CD14-positive monocyte (primary cell): ENCODE measurements around the gene LGALS4. TPM values are rescaled to one million over a fixed set of nuclear protein-coding genes. Genes with fewer than 3 reads are reported as not detected.

Experiments used
- DNase-seq, 3 donors: peaks; one replicate each; pipeline ENCODE4 v3.0.0-alpha.2; 2011 to 2022
- H2AFZ ChIP-seq: 2 replicates; pipeline ENCODE4 v1.6.0; 2012; ENCODE audit warnings: mild to moderate bottlenecking, low read depth, low read length, inconsistent platforms; ENCODE audit not compliant: insufficient read depth, poor library complexity, severe bottlenecking
- H3K27ac ChIP-seq, 2 donors: 1 replicate in 1 of 2; 2 replicates in 1 of 2; pipeline ENCODE4 v1.5.1; 2012 to 2013; ENCODE audit warnings: low read length in 2 of 2, control low read depth in 1 of 2, inconsistent platforms in 1 of 2, low read depth in 1 of 2, mild to moderate bottlenecking in 1 of 2
- H3K27me3 ChIP-seq, 2 donors: one replicate each; pipeline versions ENCODE4 v1.6.0 to v1.6.1; 2011 to 2013; ENCODE audit warnings: low read length in 2 of 2; ENCODE audit not compliant: control insufficient read depth in 2 of 2, insufficient read depth in 2 of 2
- H3K36me3 ChIP-seq, 2 donors: replicated peaks in 1 of 2; 1 replicate in 1 of 2; 2 replicates in 1 of 2; pipeline versions ENCODE4 v1.5.1 to v1.6.1; 2012 to 2013; ENCODE audit warnings: low read length in 2 of 2, control low read depth in 1 of 2, inconsistent platforms in 1 of 2, mild to moderate bottlenecking in 1 of 2; ENCODE audit not compliant: insufficient read depth in 2 of 2, control insufficient read depth in 1 of 2
- H3K4me1 ChIP-seq, 2 donors: 1 replicate in 1 of 2; 2 replicates in 1 of 2; pipeline versions ENCODE4 v1.5.1 to v1.6.1; 2012 to 2013; ENCODE audit warnings: low read length in 2 of 2, control low read depth in 1 of 2, inconsistent platforms in 1 of 2, mild to moderate bottlenecking in 1 of 2, moderate library complexity in 1 of 2; ENCODE audit not compliant: insufficient read depth in 2 of 2, control insufficient read depth in 1 of 2
- H3K4me2 ChIP-seq: replicated peaks from 2 replicates; pipeline ENCODE3; 2012; ENCODE audit warnings: low read length, moderate library complexity, mild to moderate bottlenecking; ENCODE audit not compliant: poor library complexity, severe bottlenecking; ENCODE audit errors: extremely low read depth
- H3K4me3 ChIP-seq, 3 experiments: fragments of 200-600 bp in 1 of 3; sonication (generic) in 1 of 3; replicated peaks in 1 of 3; 1 replicate in 2 of 3; 2 replicates in 1 of 3; pipeline ENCODE4 v1.5.1; 2011 to 2013; ENCODE audit warnings: low read length in 3 of 3, mild to moderate bottlenecking in 3 of 3, control low read depth in 2 of 3, low read depth in 2 of 3, inconsistent platforms in 1 of 3, moderate library complexity in 1 of 3
- H3K79me2 ChIP-seq: 2 replicates; pipeline ENCODE4 v1.6.0; 2012; ENCODE audit warnings: mild to moderate bottlenecking, control low read depth, inconsistent platforms, low read length, moderate library complexity; ENCODE audit not compliant: insufficient read depth
- H3K9ac ChIP-seq: 2 replicates; pipeline ENCODE4 v1.6.0; 2017; ENCODE audit warnings: low read length, mild to moderate bottlenecking; ENCODE audit not compliant: insufficient read depth, poor library complexity, severe bottlenecking
- H3K9me3 ChIP-seq, 2 donors: replicated peaks in 1 of 2; 1 replicate in 1 of 2; 2 replicates in 1 of 2; pipeline versions ENCODE4 v1.5.1 to v1.6.1; 2012 to 2013; ENCODE audit warnings: low read length in 2 of 2, control low read depth in 1 of 2; ENCODE audit not compliant: control insufficient read depth in 1 of 2, insufficient read depth in 1 of 2
- H4K20me1 ChIP-seq: 2 replicates; pipeline ENCODE4 v1.6.0; 2012; ENCODE audit warnings: mild to moderate bottlenecking, low read length, control low read depth, moderate library complexity; ENCODE audit not compliant: insufficient read depth
- H3K27ac Mint-ChIP-seq, 7 donors: one replicate each; pipeline ENCODE4 v1.8.0; 2020; ENCODE audit warnings: mild to moderate bottlenecking in 7 of 7, mixed read lengths in 7 of 7, moderate library complexity in 6 of 7, inconsistent platforms in 2 of 7
- H3K27me3 Mint-ChIP-seq, 3 donors: one replicate each; pipeline ENCODE4 v1.8.0; 2021 to 2022; ENCODE audit warnings: low read depth in 3 of 3, mild to moderate bottlenecking in 3 of 3, mixed read lengths in 3 of 3, moderate library complexity in 3 of 3, inconsistent platforms in 1 of 3
- H3K36me3 Mint-ChIP-seq, 2 donors: one replicate each; pipeline ENCODE4 v1.8.0; 2020; ENCODE audit warnings: mixed read lengths in 2 of 2, inconsistent platforms in 1 of 2, mild to moderate bottlenecking in 1 of 2
- H3K4me1 Mint-ChIP-seq: one replicate; pipeline ENCODE4 v1.8.0; 2020; ENCODE audit warnings: mild to moderate bottlenecking, mixed read lengths
- H3K4me3 Mint-ChIP-seq, 2 donors: one replicate each; pipeline ENCODE4 v1.8.0; 2020; ENCODE audit warnings: mild to moderate bottlenecking in 2 of 2, mixed read lengths in 2 of 2, moderate library complexity in 1 of 2
- H3K9me3 Mint-ChIP-seq, 7 donors: one replicate each; pipeline ENCODE4 v1.8.0; 2020 to 2022; ENCODE audit warnings: mixed read lengths in 7 of 7, mild to moderate bottlenecking in 6 of 7, moderate library complexity in 6 of 7, inconsistent platforms in 2 of 7
- CTCF ChIP-seq: fragments of 200-600 bp; IDR thresholded peaks from one replicate; pipeline ENCODE4 v1.8.0; 2022; ENCODE audit warnings: antibody characterized with exemption, mild to moderate bottlenecking
- WGBS: methylation state at CpG from one replicate; pipeline ENCODE4 v1.1.5; 2013; ENCODE audit warnings: missing lambda C conversion rate; ENCODE audit not compliant: insufficient coverage; 5-methylcytosine and 5-hydroxymethylcytosine counted together
- intact Hi-C, 2 donors: fragments of 100-400 bp; cut with micrococcal nuclease; formaldehyde crosslinking; loops; one replicate each; pipeline versions ENCODE4 v1.15.0 to v1.15.1; 2023
- polyA plus RNA-seq, 3 donors: library from polyadenylated mRNA; depleted of rRNA in 1 of 3; unstranded in 2 of 3; stranded (reverse) in 1 of 3; fragments of 300-500 nt in 2 of 3; fragments of >200 nt in 1 of 3; fragmentation: Illumina TruSeq in 2 of 3; gene quantifications; 1 replicate in 2 of 3; 2 replicates in 1 of 3; pipeline ENCODE4 v1.2.3, GENCODE V29; 2012 to 2021

LGALS4 gene
- polyA plus RNA-seq, 3 donors, result 1.7 TPM; not detected in 2

DNA sequence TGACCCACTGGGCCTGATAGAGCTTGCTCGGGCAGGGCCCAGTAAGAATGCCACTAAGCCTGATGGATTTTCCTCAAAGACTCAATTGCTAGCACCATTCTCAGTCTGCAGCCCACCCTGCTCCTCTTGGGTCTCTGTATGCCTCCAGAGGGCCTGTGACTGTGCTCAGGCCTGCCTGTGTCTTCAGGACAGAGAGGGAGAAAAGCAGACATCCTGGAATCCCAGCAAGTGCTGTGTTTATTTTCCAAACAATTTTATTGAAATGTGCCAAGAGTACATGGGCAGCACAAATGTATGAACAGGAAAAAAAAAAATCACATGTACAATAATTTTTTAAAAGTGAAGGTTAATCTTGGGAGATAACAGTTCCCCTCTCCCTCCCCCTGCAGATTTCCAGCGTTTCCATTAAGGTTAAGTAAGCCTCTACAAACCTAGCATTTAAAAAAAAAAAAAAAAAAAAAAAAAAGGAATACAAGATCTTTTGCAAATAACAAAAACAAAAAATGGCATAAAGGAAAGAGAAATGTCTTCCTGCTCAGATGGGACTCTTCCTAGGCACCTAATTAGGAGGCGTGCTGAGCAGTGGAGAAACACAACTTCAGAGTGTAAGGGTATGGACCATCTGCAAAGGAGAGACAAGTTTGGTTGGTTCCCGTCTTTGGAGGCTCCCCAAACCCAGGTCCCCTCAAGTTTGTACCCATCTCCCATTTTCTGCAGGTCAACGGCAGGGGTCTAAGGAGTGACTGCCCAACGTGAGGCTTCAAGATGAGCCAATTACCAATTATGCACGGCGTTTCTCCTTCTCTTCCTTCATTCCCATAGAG is 23.6 kb upstream of the LGALS4 start:
- Mint-ChIP-seq H3K27ac (peak overlapping the region in 4 of 7 donors; percentile 35 to 65 (median 57)), H3K36me3 (peaks cover 54 to 62% of the 10 kb centered on the region in 2 donors), H3K4me3 (no peak overlapping the region), H3K4me1 (peaks cover 4% of the 10 kb centered on the region), H3K9me3 (no peaks in the 10 kb centered on the region), H3K27me3 (no peaks in the 10 kb centered on the region)
- H3K27ac ChIP-seq, result peak overlapping the region; percentile 1 to 8
- no peak overlapping the region for H3K4me2 ChIP-seq
- peaks cover 5 to 9% of the 10 kb centered on the region in 2 donors for H3K4me1 ChIP-seq
- H3K9ac ChIP-seq, result no peak overlapping the region
- H3K36me3 ChIP-seq, result peaks cover 58 to 63% of the 10 kb centered on the region in 2 donors
- intact Hi-C loops, result no loop called here
- H3K27me3 ChIP-seq, result no peaks in the 10 kb centered on the region
- peaks cover 50% of the 10 kb centered on the region for H4K20me1 ChIP-seq
- TF ChIP-seq CTCF, result no peak
- WGBS, result 93% methylated on average over 5 of the region's 8 CpGs
- no peak overlapping the region for H3K4me3 ChIP-seq
- no peaks in the 10 kb centered on the region for H3K9me3 ChIP-seq
- no peak overlapping the region for H2AFZ ChIP-seq
- DNase-seq, result no peak
- H3K79me2 ChIP-seq, result peaks cover 13% of the 10 kb centered on the region

DNA sequence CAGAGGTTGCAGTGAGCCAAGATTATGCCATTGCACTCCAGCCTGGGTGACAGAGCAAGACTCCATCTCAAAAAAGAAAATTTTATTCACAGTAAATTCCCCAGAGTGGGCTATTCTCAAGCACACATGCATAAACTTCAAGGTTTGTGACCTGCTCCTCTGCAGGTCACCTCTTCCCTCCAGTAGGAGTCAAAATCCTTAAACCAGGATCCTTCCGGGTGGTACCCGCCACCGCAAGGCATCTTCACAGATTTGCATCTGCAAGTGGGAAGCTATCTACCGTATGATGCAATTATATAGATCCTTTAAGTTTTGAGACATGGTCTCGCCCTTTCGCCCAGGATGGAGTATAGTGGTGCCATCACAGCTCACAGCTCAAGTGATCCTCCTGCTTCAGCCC is 21.8 kb upstream of the LGALS4 start:
- Mint-ChIP-seq H3K4me3 (no peak overlapping the region), H3K27ac (no peak overlapping the region), H3K4me1 (peaks cover 21% of the 10 kb centered on the region), H3K9me3 (no peaks in the 10 kb centered on the region), H3K36me3 (peaks cover 42 to 50% of the 10 kb centered on the region in 2 donors), H3K27me3 (no peaks in the 10 kb centered on the region)
- no peaks in the 10 kb centered on the region for H3K9me3 ChIP-seq
- DNase-seq, result no peak
- no peak overlapping the region for H3K9ac ChIP-seq
- no peak overlapping the region for H3K27ac ChIP-seq
- WGBS, result 96% methylated on average over 3 of the region's 6 CpGs
- no peaks in the 10 kb centered on the region for H3K27me3 ChIP-seq
- peaks cover 22 to 26% of the 10 kb centered on the region in 2 donors for H3K4me1 ChIP-seq
- peaks cover 32% of the 10 kb centered on the region for H4K20me1 ChIP-seq
- TF ChIP-seq CTCF, result no peak
- peaks cover 42 to 45% of the 10 kb centered on the region in 2 donors for H3K36me3 ChIP-seq
- no peak overlapping the region for H3K4me3 ChIP-seq
- intact Hi-C loops, result loop anchor here in 1 of 2 donors (5.0 kb wide), 1 partner anchor 63 kb away; the partner anchor contains the start of genes NFKBIB and SIRT2
- H3K4me2 ChIP-seq, result no peak overlapping the region
- H2AFZ ChIP-seq, result no peak overlapping the region
- H3K79me2 ChIP-seq, result peaks cover 20% of the 10 kb centered on the region
